HG03159 (cell line): ENCODE measurements around the gene MRGPRD.
"Not testable (repeated sequence)": the region's sequence is repeated elsewhere in the genome, so short reads cannot be mapped to it uniquely, and the experiment has no call there.

Experiments
- ATAC-seq: cut with Tn5 transposase; IDR thresholded peaks from one replicate; pipeline ENCODE4 v1.9.1; 2021; ENCODE audit warnings: mild to moderate bottlenecking, moderate library complexity; ENCODE audit not compliant: unreplicated experiment

The MRGPRD gene

DNA sequence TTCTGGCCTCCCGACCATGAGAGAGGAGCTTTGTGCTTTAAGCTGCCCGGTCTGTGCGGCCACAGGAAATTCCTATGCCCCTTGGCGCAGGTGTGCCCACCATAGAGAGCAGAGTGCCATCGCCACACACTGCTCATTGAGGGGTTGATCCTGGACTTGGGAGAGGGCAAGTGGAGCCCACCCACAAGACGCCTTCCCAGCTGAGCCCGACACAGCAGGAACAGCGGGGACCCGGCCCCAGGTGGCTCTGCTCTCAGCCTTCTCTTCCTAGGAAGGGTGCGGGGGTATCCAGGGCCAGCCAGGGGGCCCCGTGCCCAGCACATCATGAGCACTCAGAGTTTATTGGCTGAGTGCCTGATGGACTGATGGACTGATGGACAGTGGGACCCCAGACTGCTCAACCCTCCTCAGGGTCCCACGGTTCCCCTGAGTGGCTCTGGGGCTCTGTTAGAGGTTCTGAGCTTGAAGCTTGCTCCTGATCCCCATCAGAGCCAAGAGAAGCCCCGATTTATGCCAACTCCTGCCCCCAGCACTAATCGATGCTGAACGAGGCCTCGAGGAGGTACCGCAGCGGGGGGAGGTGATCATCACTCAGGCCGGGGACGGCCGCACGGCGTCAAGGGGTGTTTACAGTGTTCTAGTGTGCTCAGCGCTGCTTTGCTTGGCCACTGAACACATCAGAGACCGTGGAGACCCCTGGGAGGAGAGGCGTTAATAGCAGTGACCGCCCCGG is 13.5 kb upstream of the MRGPRD start:
- ATAC-seq, result no peak

DNA sequence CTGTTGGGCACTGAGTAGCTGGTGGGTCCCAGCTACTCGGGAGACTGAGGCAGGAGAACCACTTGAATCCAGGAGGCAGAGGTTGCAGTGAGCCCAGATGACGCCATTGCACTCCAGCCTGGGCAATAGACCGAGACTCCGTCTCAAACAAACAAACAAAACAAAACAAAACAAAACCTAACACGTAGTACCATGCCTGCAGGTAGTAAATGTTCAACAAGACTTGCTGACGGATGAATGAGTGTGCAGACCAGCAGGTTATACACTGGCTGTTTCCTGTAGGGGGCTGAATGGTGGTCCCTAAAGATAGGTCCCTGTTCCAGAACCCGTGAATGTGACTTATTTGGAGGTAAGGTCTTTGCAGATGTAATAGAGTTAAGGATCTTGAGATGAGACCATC is 12.8 kb upstream of the MRGPRD start:
- ATAC-seq, result no peak

DNA sequence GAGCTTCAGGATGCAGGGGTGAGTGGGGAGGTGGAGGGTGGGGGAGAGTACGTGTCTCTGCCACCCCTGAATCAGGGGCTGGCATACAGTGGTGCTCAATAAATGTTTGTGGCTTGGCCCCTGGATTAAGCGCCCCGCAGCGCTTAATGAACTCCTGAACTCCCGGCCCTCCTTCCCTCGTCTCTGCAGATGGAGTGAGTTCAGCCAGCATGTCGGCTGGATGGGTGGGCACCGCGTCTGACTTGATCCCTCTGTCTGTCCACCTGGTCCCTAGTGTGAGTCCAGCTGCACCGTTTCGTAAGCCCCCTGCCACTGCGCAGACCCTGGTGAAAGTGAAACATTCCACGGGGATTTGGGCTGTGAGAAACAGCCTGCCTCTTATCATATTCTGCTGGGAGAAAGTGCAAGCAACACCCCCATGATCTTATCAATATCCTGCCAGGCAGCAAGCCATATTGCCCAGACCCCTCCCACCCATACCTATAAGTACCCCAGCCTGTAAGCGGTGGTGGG is 12.0 kb upstream of the MRGPRD start:
- no peak for ATAC-seq

DNA sequence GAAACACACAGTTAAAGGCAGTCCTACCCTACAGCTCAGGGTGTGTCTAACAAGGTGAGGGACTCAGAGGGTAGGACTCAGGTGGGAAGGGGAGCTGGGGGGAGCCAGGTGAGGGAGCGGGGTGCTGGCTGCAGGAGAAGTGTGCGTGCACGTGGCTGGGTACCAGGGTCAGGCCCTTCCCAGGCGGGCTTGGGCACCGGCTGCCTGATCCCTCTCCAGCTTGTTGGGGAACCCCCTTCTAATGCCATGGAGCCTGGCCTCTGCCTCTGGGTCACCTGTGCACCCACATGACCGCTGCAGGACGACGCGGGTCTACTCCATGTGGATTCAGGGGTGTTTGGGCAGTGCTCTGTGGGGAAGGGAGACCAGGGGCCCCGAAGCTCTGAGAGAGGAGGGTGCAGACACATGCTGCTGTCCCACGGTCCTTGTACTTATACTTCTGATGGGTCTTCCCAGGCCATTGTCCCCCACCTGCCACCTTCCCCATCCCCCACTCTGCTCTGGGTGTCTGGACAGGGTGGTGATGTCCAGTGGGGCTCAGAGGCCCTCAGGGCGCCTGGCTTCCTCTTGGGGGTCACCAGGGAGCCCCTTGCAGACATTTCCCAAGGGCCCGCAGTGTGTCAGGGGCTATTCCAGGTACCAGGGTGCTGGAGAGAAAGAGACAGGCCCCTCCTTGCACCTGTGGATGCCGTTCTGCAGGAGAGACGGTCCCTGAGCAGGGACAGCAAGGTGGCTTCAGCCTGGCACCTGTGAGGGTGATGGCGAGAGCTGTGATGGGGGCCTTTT is 10.4 kb upstream of the MRGPRD start:
- ATAC-seq, result no peak

DNA sequence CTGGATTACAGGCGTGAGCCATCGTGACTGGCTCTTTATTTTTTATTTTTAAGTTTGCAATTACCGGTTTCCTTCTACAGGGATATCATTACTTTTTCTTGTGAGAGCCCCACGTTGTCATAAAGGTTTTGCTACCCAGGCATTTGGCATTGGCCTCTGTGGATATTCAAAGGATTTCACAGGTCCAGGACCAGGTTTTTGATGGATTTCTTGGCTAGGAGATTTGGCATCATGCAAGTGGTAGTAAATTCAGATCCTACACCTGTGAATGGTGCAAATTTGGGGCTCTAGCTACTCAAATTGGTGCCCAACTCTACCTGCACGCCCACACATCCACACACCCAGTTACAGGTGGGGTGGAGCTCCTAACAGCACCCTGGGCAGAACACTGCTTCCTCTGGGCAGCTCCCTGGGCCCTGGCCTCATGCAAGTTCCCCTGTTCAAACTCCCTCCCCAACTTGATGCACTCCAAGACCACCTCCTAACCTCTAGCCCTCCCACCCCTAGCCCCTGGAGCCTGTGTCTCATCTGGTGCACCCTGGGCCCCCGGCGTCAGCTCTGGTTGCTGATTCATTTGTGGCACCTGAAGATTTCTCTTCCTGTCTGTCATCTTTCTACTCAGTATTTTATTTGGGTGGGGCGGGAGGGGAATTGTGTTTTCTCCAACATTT is 9.3 kb upstream of the MRGPRD start:
- no peak for ATAC-seq

DNA sequence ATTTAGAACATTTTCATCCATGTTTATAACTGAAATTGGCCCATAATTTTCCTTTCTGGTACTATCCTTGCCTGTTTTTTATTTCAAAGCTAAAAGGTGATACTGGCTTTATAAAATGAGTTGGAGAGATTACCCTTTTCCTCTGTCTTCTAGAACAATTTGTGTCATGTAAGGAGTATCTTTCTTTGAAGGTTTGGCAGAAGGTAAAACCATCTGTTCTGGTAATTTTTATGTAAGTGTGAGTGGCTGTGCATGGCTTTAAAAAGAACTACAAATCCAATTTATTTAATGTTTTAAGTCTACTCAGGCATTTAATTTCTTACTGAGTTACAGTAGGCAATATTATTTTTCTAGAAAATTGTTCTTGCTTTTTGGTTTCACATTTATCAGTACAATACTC is 7.7 kb upstream of the MRGPRD start:
- ATAC-seq, result no peak

DNA sequence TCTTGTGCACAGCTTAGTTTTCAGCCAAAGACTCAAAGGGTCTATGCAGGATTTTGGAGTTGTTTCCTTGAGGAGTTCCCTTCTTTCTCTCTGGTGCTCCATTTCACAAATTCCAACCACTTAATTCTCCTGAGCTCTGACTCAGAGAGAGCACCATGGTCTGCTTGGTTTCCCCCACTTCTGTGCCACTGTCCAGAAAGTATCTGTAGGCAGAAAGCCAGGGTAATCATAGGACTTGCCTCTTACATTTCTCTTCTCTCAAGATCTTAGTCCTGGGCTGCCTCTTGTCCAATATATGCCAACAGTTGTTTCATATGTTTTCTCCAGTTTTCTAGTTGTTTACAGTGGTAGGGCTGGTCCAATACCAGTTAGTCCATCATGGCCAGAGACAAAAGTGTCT is 6.4 kb upstream of the MRGPRD start:
- ATAC-seq, result no peak

DNA sequence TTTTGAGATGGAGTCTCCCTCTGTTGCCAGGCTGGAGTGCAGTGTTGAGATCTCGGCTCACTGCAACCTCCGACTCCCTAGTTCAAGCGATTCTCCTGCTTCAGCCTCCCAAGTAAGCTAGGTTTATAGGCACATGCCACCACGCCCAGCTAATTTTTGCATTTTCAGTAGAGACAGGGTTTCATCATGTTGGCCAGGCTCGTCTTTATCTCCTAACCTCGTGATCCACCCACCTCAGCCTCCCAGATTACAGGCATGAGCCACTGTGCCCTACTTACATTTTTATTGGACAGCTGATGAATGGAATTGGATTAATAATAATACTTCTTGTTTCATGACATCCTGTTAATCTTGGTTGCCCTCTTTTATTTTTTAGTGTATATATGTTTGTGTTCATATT is 3.0 kb upstream of the MRGPRD start:
- ATAC-seq, result no peak

DNA sequence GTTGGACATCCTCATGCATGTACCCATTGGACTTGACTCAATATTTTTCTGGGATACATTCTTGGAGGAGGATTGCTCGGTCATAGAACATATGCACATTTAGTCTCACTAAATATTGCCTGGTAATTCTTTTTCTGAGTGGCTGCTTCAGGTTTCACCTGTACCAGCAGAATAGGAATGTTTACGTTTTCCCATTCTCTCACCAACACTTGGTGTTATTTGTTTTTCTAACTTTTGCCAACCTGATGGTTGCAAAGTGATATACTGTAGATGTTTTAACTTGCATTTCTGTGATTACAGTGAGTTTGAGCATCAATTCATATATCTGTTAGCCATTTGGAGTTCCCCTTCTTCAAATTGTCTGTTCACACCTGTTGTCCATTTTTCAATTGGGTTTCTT is 1.3 kb upstream of the MRGPRD start:
- no peak for ATAC-seq

DNA sequence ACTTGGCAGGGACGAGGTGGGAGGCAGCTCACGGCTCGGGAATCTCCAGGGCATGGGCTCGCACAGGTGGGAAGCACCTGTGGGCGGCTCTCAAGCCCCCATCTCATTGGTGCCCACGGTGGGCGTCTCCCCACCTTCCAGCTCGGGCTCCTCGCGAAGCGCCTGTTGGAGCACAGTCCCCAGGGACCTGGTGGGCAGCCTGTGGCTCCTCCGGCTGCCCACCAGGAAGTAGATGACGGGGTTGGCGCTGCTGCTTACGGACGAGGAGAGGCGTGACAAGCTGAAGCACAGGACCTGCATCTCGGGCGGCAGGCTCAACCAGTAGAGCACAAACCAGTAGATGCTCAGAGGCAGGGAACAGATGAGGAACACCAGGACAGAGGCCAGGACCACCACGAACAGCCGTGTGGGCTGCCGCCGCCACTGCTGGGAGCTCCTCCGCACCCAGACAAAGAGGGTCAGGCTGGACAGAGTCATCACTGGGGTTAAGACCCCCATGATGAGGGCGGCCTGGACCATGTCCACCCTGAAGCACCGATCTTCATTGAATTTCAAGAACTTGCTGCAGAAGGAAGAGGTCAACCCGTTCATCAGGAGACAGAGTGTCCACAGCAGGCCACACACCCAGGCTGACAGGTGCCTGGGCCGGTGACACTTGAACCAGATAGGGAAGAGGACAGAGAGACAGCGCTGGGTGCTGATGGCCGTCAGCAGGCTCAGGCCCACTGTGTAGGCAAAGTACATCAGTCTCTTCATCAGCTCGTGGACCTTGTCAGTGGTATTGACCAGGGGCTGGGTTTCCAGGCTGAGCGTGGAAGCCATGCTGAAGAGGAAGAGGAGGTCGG is 633 bp downstream of the MRGPRD start:
- no peak for ATAC-seq

DNA sequence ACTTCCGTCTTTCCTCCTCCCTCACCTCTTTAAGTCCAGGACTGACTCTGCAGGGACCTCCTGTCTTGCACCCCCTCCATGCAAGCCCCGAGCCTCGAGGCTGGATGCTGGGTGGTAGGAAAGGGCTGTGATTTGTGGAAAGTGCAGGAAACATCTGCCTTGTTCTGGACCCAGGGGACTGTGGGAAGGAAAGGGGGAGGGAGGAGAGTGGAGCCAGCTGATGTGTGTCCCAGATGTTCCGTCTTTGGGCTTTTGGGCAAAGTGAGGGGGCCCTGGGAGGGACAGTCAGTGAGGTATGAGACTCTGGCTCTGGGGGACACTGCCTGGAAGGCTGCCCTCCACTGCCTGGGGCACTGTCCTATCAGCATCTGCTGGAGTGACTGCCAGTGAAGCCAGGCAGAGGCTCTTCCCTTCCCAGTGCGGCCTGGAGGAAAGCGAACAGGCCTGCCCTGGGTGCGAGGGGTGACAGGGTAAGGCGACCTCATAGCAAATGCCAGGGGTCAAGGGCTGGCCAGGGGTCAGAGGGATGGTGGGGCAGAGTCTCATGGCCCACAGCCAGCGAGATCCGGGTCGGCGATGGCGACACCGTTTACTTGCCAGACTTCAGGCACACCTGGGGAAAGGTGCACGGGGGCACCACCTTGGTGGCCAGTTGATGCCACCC is 1.7 kb downstream of the MRGPRD start:
- no peak for ATAC-seq

DNA sequence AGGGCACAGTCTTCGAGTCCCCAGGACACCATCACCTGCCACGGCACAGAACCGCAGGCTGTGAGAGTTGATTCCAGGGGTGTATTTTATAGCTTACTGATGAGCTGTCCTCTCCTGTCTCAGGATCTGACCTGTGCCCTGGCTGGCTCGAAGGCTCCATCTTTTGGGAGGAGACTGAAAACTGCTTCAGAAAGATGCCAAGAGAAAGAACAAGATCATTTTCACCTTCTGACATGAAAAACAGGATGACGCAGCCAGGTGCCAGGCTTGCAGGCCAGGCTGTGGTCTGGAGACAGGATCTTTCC is 2.2 kb downstream of the MRGPRD start:
- no peak for ATAC-seq

DNA sequence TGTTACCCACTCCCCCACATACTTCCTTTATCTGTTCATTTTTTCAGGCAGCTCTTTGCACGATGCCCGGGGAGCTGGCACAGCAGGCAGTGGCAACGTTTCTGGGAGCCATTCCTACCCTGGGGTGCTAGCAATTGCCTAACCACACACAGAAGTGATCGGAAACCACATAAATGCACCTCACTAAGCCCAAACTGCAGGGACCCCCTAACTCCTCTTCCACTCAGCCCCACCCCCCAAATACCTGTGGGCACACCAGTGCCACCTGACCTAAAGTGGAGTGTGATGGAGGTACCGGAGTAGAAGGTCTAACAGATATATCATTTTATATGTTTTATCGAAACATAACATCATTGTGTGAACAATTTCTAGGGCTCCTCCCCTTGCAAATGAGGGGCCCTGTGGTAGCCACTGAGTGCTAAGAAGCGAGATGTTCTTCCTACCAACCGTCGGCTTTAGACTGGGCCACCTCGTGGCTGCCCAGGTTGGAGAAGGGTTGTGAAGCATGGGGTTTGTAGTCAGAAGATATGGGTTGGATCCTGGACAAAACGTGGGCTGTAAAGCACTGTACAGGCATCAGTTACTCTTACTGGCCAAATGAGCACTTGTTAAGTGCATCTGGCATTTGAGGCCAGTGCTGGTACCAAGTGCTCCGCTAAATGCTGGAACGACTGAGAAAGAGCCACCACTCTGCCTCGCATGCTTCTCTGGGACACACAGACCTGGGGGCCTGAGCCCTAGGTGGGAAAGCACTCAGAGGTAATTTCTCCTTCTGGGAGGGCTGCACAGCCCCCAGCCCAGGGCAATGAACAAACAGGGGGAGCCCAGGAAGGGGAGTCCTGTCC is 2.8 kb downstream of the MRGPRD start:
- no peak for ATAC-seq

DNA sequence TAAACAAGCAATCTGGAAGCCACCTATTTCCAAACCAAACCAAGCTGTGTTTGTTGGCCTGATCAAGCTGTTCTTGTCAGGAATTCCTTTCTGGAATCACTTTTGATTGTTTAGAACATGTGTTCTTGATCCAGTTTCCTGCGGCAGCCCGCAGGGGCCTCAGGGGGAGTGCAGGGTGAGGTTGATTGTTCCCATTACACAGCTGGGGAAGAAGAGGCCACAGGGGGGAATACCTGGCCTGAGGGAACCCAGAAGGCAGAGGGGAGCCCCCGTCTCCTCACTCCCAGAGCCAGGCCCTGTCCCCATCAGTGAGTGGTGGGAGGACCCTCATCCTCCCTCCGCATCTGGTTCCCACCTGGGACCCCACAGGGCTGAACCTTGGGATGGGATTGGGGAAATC is 4.2 kb downstream of the MRGPRD start:
- no peak for ATAC-seq

DNA sequence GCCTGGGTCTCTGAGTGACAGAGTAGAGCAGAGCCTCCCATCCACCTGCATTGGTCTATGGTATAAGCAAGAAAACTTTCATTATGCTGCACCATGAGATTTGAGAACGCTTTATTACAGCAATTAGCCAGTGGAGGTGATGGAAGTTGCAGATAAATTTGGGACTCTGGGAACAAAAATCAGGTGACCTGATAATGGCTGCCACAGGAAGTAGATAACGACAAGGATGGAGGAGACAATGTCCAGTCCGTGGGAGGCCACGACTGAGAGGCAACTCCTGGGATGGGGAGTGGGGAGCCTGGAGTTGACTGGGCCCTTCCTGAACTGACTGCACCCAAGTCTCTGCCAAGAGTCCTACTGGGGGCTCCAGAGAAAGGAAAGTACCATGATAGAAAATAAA is 4.7 kb downstream of the MRGPRD start:
- ATAC-seq, result no peak

DNA sequence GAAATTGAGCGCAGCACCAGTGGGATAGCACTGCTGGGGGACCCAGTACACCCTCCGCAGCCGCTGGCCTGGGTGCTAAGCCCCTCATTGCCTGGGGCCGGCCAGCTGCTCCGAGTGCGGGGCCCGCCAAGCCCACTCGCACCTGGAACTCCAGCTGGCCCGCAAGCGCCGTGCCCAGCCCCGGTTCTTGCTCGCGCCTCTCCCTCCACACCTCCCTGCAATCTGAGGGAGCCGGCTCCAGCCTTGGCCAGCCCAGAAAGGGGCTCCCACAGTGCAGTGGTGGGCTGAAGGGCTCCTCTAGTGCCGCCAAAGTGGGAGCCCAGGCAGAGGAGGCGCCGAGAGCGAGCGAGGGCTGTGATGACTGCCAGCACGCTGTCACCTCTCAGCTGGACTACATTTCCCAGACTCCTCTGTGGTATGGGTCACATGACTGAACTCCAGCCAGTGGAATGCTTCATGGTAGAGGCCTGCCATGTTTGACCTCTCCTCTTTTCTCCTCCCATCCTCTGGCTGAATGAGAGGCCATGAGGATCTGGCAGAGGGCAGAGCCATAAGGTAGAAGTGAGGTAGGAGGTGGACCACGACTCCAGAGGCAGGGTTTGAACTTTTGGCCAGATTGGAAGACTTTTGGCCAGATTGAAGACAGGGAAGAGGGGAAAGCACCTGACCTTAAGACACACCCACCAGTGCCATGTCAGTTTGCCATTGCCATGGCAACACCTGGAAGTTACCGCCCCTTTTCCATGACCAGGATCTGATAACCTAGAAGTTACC is 6.2 kb downstream of the MRGPRD start:
- no peak for ATAC-seq

DNA sequence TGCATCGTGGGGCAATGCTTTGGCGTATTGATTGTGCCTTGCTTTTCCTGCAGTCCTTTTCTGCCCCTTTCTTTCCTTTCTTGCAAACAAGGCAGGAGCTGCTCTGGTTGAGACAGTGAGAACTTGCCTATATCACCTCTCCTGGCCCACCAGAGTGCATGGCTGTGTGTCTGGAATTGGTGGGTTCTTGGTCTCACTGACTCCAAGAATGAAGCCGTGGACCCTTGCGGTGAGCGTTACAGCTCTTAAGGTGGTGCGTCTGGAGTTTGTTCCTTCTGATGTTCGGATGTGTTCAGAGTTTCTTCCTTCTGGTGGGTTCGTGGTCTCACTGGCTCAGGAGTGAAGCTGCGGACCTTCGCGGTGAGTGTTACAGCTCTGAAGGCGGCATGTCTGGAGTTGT is 7.1 kb downstream of the MRGPRD start:
- not testable (repeated sequence) for ATAC-seq

DNA sequence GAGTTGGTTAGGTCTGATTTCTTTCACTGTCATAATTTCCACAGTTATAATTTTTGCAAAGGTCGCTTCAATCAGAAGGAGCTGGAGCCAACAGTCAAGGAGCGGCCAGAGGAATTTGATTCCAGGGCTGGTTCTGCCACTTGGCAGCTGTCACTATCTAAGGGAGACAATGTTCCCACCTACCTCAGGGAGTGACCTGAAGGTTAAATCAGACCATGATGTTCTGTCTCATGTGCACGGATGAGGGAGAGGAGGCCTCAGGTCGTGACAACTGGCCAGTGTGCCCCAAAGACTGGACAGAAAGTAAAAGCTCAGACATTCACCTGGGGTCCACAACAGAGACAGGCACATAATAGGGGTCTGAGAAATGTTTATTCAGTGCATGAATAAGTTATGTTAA is 7.6 kb downstream of the MRGPRD start:
- no peak for ATAC-seq
